ENCODE results near the gene TAF11L2. TPM values are rescaled to one million over a fixed set of nuclear protein-coding genes. Genes with fewer than 3 reads are reported as not detected.
"Not testable (repeated sequence)": the region's sequence is repeated elsewhere in the genome, so short reads cannot be mapped to it uniquely, and the experiment has no call there.

Gene TAF11L2
- total RNA-seq, 1 experiment from 2014 or later: not detected

GRCh38 chr5:17461793-17462192, 36.2 kb upstream of the TAF11L2 start:
- H3K27me3 ChIP-seq (ENCODE audit: low read length): no peaks in the 10 kb centered on the region
- H3K4me3 ChIP-seq (ENCODE audit: low read length): no peak overlapping the region
- no peaks in the 10 kb centered on the region for H3K36me3 ChIP-seq (ENCODE audit: low read depth, low read length)
- intact Hi-C loops (cut with micrococcal nuclease): no loop called here
- no peak overlapping the region for H2AFZ ChIP-seq (ENCODE audit: low read length)
- no peak overlapping the region for H3K4me2 ChIP-seq (ENCODE audit: low read length)
- CTCF ChIA-PET: no interaction called here
- no peaks in the 10 kb centered on the region for H3K9me3 ChIP-seq (ENCODE audit: low read length)
- POLR2A ChIA-PET (ENCODE audit: unreplicated experiment): no interaction called here
- H4K20me1 ChIP-seq (ENCODE audit: low read length): no peaks in the 10 kb centered on the region
- no peak for ATAC-seq
- no TSS peak for BruUV-seq (replicated peaks)
- H3K9ac ChIP-seq (ENCODE audit: low read length): no peak overlapping the region
- no peaks in the 10 kb centered on the region for H3K79me2 ChIP-seq (ENCODE audit: low read length)
- no peak for DNase-seq
- no peaks in the 10 kb centered on the region for H3K4me1 ChIP-seq (ENCODE audit: insufficient read depth, low read length)
- no peak for TF ChIP-seq EZH2phosphoT487 (IDR thresholded peaks at IDR 0.05; ENCODE audit: borderline replicate concordance, low read length)
- no peak for TF ChIP-seq EZH2 (IDR thresholded peaks at IDR 0.05; ENCODE audit: low read length, unreplicated experiment)
- TF ChIP-seq CTCF (conservative IDR thresholded peaks at IDR 0.05; ENCODE audit: low read depth, low read length): no peak
- H3F3A ChIP-seq (ENCODE audit: low read length, unreplicated experiment): no peaks in the 10 kb centered on the region
- H3K9me2 ChIP-seq (replicated peaks; ENCODE audit: low read length): no peaks in the 10 kb centered on the region
- no peak overlapping the region for H3K27ac ChIP-seq (ENCODE audit: low read length)

GRCh38 chr5:17463653-17464052, 34.4 kb upstream of the TAF11L2 start:
- no TSS peak for BruUV-seq (replicated peaks)
- Histone ChIP-seq H3F3A (ENCODE audit: low read length, unreplicated experiment) (no peaks in the 10 kb centered on the region), H3K27ac (ENCODE audit: low read length) (no peak overlapping the region), H3K4me2 (ENCODE audit: low read length) (no peak overlapping the region), H3K9ac (ENCODE audit: low read length) (no peak overlapping the region), H3K36me3 (ENCODE audit: low read depth, low read length) (no peaks in the 10 kb centered on the region), H3K9me2 (replicated peaks; ENCODE audit: low read length) (no peaks in the 10 kb centered on the region), H3K4me1 (ENCODE audit: insufficient read depth, low read length) (no peaks in the 10 kb centered on the region), H3K27me3 (ENCODE audit: low read length) (no peaks in the 10 kb centered on the region), H4K20me1 (ENCODE audit: low read length) (no peaks in the 10 kb centered on the region), H3K4me3 (ENCODE audit: low read length) (no peak overlapping the region), H3K9me3 (ENCODE audit: low read length) (no peaks in the 10 kb centered on the region), H2AFZ (ENCODE audit: low read length) (no peak overlapping the region), H3K79me2 (ENCODE audit: low read length) (no peaks in the 10 kb centered on the region)
- ATAC-seq (no peak), DNase-seq (no peak)
- no peak for TF ChIP-seq EZH2phosphoT487 (IDR thresholded peaks at IDR 0.05; ENCODE audit: borderline replicate concordance, low read length)
- TF ChIP-seq EZH2 (IDR thresholded peaks at IDR 0.05; ENCODE audit: low read length, unreplicated experiment): no peak
- TF ChIP-seq CTCF (conservative IDR thresholded peaks at IDR 0.05; ENCODE audit: low read depth, low read length): no peak
- CTCF ChIA-PET: no interaction called here
- intact Hi-C loops (cut with micrococcal nuclease): no loop called here
- POLR2A ChIA-PET (ENCODE audit: unreplicated experiment): no interaction called here

GRCh38 chr5:17470064-17470463, 28.0 kb upstream of the TAF11L2 start:
- H3K27me3 ChIP-seq (ENCODE audit: low read length): no peaks in the 10 kb centered on the region
- H3K79me2 ChIP-seq (ENCODE audit: low read length): no peaks in the 10 kb centered on the region
- no TSS peak for BruUV-seq (replicated peaks)
- H3K9me2 ChIP-seq (replicated peaks; ENCODE audit: low read length): no peaks in the 10 kb centered on the region
- H2AFZ ChIP-seq (ENCODE audit: low read length): no peak overlapping the region
- H3K4me3 ChIP-seq (ENCODE audit: low read length): no peak overlapping the region
- H3K36me3 ChIP-seq (ENCODE audit: low read depth, low read length): no peaks in the 10 kb centered on the region
- H3K9me3 ChIP-seq (ENCODE audit: low read length): no peaks in the 10 kb centered on the region
- DNase-seq (no peak), ATAC-seq (no peak; the same call in 1 of the 2 replicates)
- intact Hi-C loops (cut with micrococcal nuclease): no loop called here
- H3K27ac ChIP-seq (ENCODE audit: low read length): no peak overlapping the region
- no peaks in the 10 kb centered on the region for H3K4me1 ChIP-seq (ENCODE audit: insufficient read depth, low read length)
- H3F3A ChIP-seq (ENCODE audit: low read length, unreplicated experiment): no peaks in the 10 kb centered on the region
- CTCF ChIA-PET: interaction anchor here (0.7 kb wide), 1 partner anchor 60 kb away, joined by 3 read pairs; no protein-coding TSS in a partner anchor
- H3K9ac ChIP-seq (ENCODE audit: low read length): no peak overlapping the region
- H3K4me2 ChIP-seq (ENCODE audit: low read length): no peak overlapping the region
- H4K20me1 ChIP-seq (ENCODE audit: low read length): no peaks in the 10 kb centered on the region
- TF ChIP-seq EZH2 (IDR thresholded peaks at IDR 0.05; ENCODE audit: low read length, unreplicated experiment) (no peak), CTCF (conservative IDR thresholded peaks at IDR 0.05; ENCODE audit: low read depth, low read length) (no peak), EZH2phosphoT487 (IDR thresholded peaks at IDR 0.05; ENCODE audit: borderline replicate concordance, low read length) (no peak)
- POLR2A ChIA-PET (ENCODE audit: unreplicated experiment): no interaction called here

GRCh38 chr5:17475064-17475463, 23.0 kb upstream of the TAF11L2 start:
- H2AFZ ChIP-seq (ENCODE audit: low read length); H3K27ac ChIP-seq (ENCODE audit: low read length); H3K27me3 ChIP-seq (ENCODE audit: low read length); H3K4me3 ChIP-seq (ENCODE audit: low read length); H3F3A ChIP-seq (ENCODE audit: low read length, unreplicated experiment); H3K9me3 ChIP-seq (ENCODE audit: low read length); DNase-seq; H3K9me2 ChIP-seq (replicated peaks; ENCODE audit: low read length); CTCF ChIA-PET; POLR2A ChIA-PET (ENCODE audit: unreplicated experiment); H3K36me3 ChIP-seq (ENCODE audit: low read depth, low read length); H3K9ac ChIP-seq (ENCODE audit: low read length); intact Hi-C loops (cut with micrococcal nuclease); H3K4me2 ChIP-seq (ENCODE audit: low read length); ATAC-seq; H3K79me2 ChIP-seq (ENCODE audit: low read length); H4K20me1 ChIP-seq (ENCODE audit: low read length); H3K4me1 ChIP-seq (ENCODE audit: insufficient read depth, low read length); BruUV-seq (replicated peaks): not testable (repeated sequence)
